Panc1 (cell line): ENCODE results near the gene ACOXL. TPM values are rescaled to one million over a fixed set of nuclear protein-coding genes. Genes with fewer than 3 reads are reported as not detected.

Experiments
- ATAC-seq: fragments of 200-7000 bp; cut with Tn5 transposase; 2 replicates; pipeline ENCODE4 v1.9.1; 2020; ENCODE audit warnings: mild to moderate bottlenecking, moderate library complexity
- BruUV-seq: library from RNA; stranded (reverse); fragments of 400-500 nt; replicated peaks from 2 replicates; lab custom pipeline; 2021; lab: Mats Ljungman, UMichigan
- CTCF ChIA-PET: fragments of 300-600 bp; sonication (Branson Sonifier 250); formaldehyde crosslinking; loops from one replicate; lab custom pipeline; 2022; ENCODE audit warnings: antibody characterized with exemption; lab: Charles Lee
- POLR2A ChIA-PET: fragments of 300-600 bp; sonication (Branson Sonifier 250); formaldehyde crosslinking; loops from one replicate; lab custom pipeline; 2022; ENCODE audit warnings: antibody characterized with exemption; lab: Charles Lee
- DNase-seq: peaks from one replicate; pipeline ENCODE4 v3.0.0-alpha.2; 2010; ENCODE audit warnings: low read depth, low spot score
- H3K27ac ChIP-seq: 2 replicates; pipeline ENCODE4 v1.5.1; 2011; ENCODE audit warnings: mild to moderate bottlenecking, low read length, inconsistent platforms
- H3K27me3 ChIP-seq: fragments of 200-500 bp; sonication (Bioruptor generic); 2 replicates; pipeline ENCODE4 v1.6.0; 2014; ENCODE audit warnings: low read length, inconsistent platforms; ENCODE audit not compliant: control insufficient read depth, insufficient read depth
- H3K36me3 ChIP-seq: fragments of 200-500 bp; sonication (Bioruptor generic); 2 replicates; pipeline ENCODE4 v1.5.1; 2014; ENCODE audit warnings: inconsistent platforms, mild to moderate bottlenecking, low read length, moderate library complexity; ENCODE audit not compliant: control insufficient read depth, insufficient read depth
- H3K4me1 ChIP-seq: 2 replicates; pipeline ENCODE4 v1.5.1; 2011; ENCODE audit warnings: inconsistent platforms, mild to moderate bottlenecking, low read length, moderate library complexity; ENCODE audit not compliant: control insufficient read depth, insufficient read depth
- H3K4me3 ChIP-seq, 2 experiments: 2 replicates each; pipeline ENCODE4 v1.5.1; 2011 to 2012; ENCODE audit warnings: low read depth in 2 of 2, low read length in 2 of 2, mild to moderate bottlenecking in 2 of 2, inconsistent platforms in 1 of 2, moderate library complexity in 1 of 2
- H3K9me3 ChIP-seq: fragments of 200-500 bp; sonication (Bioruptor generic); 2 replicates; pipeline ENCODE4 v1.5.1; 2014; ENCODE audit warnings: low read depth, mild to moderate bottlenecking, inconsistent platforms, low read length, moderate library complexity; ENCODE audit not compliant: control insufficient read depth, insufficient read depth
- POLR2AphosphoS5 ChIP-seq: IDR thresholded peaks from 2 replicates; pipeline ENCODE4 v1.6.1; 2012; ENCODE audit warnings: mild to moderate bottlenecking, low read depth, low read length, moderate library complexity
- SIN3A ChIP-seq: IDR thresholded peaks from 2 replicates; pipeline ENCODE4 v1.6.1; 2012; ENCODE audit warnings: low read depth, mild to moderate bottlenecking, low read length, moderate library complexity, borderline replicate concordance; ENCODE audit not compliant: insufficient read depth
- TCF7L2 ChIP-seq: IDR thresholded peaks from 2 replicates; pipeline ENCODE4 v1.6.1; 2011; ENCODE audit warnings: mild to moderate bottlenecking, low read depth, low read length, inconsistent platforms
- in situ Hi-C: cut with HindIII; loops from 2 replicates; pipeline ENCODE4 v1.10.0; 2016; ENCODE audit warnings: low sequenced_read_pairs, low pct_unique_long_range_greater_than_20kb
- intact Hi-C: fragments of 100-400 bp; cut with micrococcal nuclease; formaldehyde crosslinking; loops from one replicate; pipeline ENCODE4 v1.10.0; 2022; ENCODE audit not compliant: unreplicated experiment
- total RNA-seq: library from RNA; stranded (reverse); gene quantifications from one replicate; pipeline ENCODE4 v1.2.1, GENCODE V29; 2021; ENCODE audit not compliant: unreplicated experiment
- TF ChIP-seq, protein P1 (sequence below): fragments of 450-650 bp; IDR thresholded peaks from 2 replicates; pipeline ENCODE4 v1.5.1; 2017; ENCODE audit warnings: mild to moderate bottlenecking
- TF ChIP-seq, protein P2 (sequence below), 2 experiments: IDR thresholded peaks; 2 replicates each; pipeline ENCODE4 v1.6.1; 2011 to 2012; ENCODE audit warnings: low read depth in 2 of 2, control low read depth in 1 of 2, low read length in 1 of 2, mild to moderate bottlenecking in 1 of 2, moderate library complexity in 1 of 2; ENCODE audit not compliant: insufficient read depth in 1 of 2

The ACOXL gene
- total RNA-seq, 1 experiment from 2014 or later: 4.9 TPM

DNA sequence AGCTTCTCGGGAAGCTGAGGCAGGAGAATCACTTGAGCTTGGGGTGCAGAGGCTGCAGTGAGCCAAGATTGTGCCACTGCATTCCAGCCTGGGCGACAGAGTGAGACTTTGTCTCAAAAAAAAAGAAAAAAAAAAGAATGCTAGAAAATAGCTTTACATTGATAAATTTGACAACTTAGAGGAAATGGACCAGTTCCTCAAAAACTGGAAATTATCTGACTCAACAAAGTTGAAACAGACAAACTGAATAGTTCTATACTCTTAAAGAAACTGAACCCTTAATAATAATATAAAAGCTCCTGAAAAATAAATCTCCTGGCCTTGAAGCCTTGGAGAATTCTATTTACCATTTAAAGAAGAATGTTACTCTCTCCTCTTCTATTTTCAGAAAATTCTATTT, 237.3 kb downstream of the ACOXL start:
- ChIA-PET POLR2A (no interaction called here), CTCF (no interaction called here)
- H3K9me3 ChIP-seq: no peaks in the 10 kb centered on the region
- no peaks in the 10 kb centered on the region for H3K36me3 ChIP-seq
- BruUV-seq: no TSS peak
- TF ChIP-seq POLR2AphosphoS5: no peak
- TF ChIP-seq, protein P1, sequence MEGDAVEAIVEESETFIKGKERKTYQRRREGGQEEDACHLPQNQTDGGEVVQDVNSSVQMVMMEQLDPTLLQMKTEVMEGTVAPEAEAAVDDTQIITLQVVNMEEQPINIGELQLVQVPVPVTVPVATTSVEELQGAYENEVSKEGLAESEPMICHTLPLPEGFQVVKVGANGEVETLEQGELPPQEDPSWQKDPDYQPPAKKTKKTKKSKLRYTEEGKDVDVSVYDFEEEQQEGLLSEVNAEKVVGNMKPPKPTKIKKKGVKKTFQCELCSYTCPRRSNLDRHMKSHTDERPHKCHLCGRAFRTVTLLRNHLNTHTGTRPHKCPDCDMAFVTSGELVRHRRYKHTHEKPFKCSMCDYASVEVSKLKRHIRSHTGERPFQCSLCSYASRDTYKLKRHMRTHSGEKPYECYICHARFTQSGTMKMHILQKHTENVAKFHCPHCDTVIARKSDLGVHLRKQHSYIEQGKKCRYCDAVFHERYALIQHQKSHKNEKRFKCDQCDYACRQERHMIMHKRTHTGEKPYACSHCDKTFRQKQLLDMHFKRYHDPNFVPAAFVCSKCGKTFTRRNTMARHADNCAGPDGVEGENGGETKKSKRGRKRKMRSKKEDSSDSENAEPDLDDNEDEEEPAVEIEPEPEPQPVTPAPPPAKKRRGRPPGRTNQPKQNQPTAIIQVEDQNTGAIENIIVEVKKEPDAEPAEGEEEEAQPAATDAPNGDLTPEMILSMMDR: no peak
- TF ChIP-seq SIN3A: no peak
- no peak for TF ChIP-seq TCF7L2
- TF ChIP-seq, protein P2, sequence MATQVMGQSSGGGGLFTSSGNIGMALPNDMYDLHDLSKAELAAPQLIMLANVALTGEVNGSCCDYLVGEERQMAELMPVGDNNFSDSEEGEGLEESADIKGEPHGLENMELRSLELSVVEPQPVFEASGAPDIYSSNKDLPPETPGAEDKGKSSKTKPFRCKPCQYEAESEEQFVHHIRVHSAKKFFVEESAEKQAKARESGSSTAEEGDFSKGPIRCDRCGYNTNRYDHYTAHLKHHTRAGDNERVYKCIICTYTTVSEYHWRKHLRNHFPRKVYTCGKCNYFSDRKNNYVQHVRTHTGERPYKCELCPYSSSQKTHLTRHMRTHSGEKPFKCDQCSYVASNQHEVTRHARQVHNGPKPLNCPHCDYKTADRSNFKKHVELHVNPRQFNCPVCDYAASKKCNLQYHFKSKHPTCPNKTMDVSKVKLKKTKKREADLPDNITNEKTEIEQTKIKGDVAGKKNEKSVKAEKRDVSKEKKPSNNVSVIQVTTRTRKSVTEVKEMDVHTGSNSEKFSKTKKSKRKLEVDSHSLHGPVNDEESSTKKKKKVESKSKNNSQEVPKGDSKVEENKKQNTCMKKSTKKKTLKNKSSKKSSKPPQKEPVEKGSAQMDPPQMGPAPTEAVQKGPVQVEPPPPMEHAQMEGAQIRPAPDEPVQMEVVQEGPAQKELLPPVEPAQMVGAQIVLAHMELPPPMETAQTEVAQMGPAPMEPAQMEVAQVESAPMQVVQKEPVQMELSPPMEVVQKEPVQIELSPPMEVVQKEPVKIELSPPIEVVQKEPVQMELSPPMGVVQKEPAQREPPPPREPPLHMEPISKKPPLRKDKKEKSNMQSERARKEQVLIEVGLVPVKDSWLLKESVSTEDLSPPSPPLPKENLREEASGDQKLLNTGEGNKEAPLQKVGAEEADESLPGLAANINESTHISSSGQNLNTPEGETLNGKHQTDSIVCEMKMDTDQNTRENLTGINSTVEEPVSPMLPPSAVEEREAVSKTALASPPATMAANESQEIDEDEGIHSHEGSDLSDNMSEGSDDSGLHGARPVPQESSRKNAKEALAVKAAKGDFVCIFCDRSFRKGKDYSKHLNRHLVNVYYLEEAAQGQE (IDR thresholded peaks at IDR 0.05; ENCODE audit: insufficient read depth in 1 of 2, low read depth in 2 of 2, low read length in 1 of 2): no peak
- H3K4me3 ChIP-seq: no peak overlapping the region
- no peak for DNase-seq
- intact Hi-C loops: no loop called here
- H3K27me3 ChIP-seq: peaks cover 5% of the 10 kb centered on the region; the same call in 1 of the 2 replicates
- in situ Hi-C loops: no loop called here
- no peak overlapping the region for H3K27ac ChIP-seq
- ATAC-seq: no peak
- no peaks in the 10 kb centered on the region for H3K4me1 ChIP-seq

DNA sequence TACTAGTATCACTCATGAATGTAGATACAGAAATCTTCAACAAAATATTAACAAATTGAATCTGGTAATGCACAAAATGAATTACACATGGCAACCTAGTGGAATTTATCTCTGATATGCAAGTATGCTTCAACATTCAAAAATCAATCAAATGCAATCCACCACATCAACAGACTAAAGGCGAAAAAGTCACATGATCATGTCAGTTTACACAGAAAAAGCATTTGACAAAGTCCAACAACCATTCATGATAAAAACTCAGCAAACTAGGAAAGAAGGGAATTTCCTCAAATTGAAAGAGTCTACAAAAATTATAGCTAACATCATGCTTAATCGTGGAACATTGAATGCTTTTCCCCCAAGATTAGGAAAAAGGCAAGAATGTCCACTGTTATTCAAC, 237.8 kb downstream of the ACOXL start:
- DNase-seq: no peak
- in situ Hi-C loops (no loop called here), intact Hi-C loops (no loop called here)
- H3K4me3 ChIP-seq: no peak overlapping the region
- H3K27me3 ChIP-seq: peaks cover 5% of the 10 kb centered on the region; the same call in 1 of the 2 replicates
- H3K4me1 ChIP-seq: no peaks in the 10 kb centered on the region
- TF ChIP-seq TCF7L2 (no peak), POLR2AphosphoS5 (no peak), SIN3A (no peak)
- TF ChIP-seq, protein P1: no peak
- TF ChIP-seq, protein P2 (IDR thresholded peaks at IDR 0.05; ENCODE audit: insufficient read depth in 1 of 2, low read depth in 2 of 2, low read length in 1 of 2): no peak
- POLR2A ChIA-PET: no interaction called here
- no peak overlapping the region for H3K27ac ChIP-seq
- BruUV-seq: no TSS peak
- no peak for ATAC-seq
- H3K36me3 ChIP-seq: no peaks in the 10 kb centered on the region
- CTCF ChIA-PET: no interaction called here
- H3K9me3 ChIP-seq: no peaks in the 10 kb centered on the region
